DOHH2 (cell line): Measurements from ENCODE around the gene PADI3.
"Not testable (repeated sequence)": the region's sequence is repeated elsewhere in the genome, so short reads cannot be mapped to it uniquely, and the experiment has no call there.

ENCODE experiments used
- EZH2phosphoT487 ChIP-seq: fragments of 200-600 bp; sonication (generic); IDR thresholded peaks from 2 replicates; pipeline ENCODE4 v1.6.1; 2017; ENCODE audit warnings: borderline replicate concordance, mild to moderate bottlenecking, antibody characterized with exemption, low read length, moderate library complexity, mixed read lengths
- TF ChIP-seq, protein P1 (sequence below): fragments of 200-600 bp; sonication (generic); IDR thresholded peaks from one replicate; pipeline ENCODE4 v1.5.1; 2014; ENCODE audit warnings: antibody characterized with exemption, mild to moderate bottlenecking, low read depth, low read length; ENCODE audit not compliant: poor library complexity, severe bottlenecking

- TF ChIP-seq, protein P1, sequence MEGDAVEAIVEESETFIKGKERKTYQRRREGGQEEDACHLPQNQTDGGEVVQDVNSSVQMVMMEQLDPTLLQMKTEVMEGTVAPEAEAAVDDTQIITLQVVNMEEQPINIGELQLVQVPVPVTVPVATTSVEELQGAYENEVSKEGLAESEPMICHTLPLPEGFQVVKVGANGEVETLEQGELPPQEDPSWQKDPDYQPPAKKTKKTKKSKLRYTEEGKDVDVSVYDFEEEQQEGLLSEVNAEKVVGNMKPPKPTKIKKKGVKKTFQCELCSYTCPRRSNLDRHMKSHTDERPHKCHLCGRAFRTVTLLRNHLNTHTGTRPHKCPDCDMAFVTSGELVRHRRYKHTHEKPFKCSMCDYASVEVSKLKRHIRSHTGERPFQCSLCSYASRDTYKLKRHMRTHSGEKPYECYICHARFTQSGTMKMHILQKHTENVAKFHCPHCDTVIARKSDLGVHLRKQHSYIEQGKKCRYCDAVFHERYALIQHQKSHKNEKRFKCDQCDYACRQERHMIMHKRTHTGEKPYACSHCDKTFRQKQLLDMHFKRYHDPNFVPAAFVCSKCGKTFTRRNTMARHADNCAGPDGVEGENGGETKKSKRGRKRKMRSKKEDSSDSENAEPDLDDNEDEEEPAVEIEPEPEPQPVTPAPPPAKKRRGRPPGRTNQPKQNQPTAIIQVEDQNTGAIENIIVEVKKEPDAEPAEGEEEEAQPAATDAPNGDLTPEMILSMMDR: not testable (repeated sequence)
- not testable (repeated sequence) for TF ChIP-seq EZH2phosphoT487
Measured at GRCh38 chr1:17321857-17322390, 73.0 kb downstream of the PADI3 start.
